ENCODE data around the gene GPRC5B.

GPRC5B gene

GRCh38 chr16:19809121-19809635, 75.5 kb downstream of the GPRC5B start:
- DNase-seq: no peak

GRCh38 chr16:19808061-19808641, 76.5 kb downstream of the GPRC5B start:
- DNase-seq: no peak
